Activated CD8-positive, alpha-beta T cell treated with anti-CD3 and anti-CD28 coated beads for 36 hours (primary cell): ENCODE results near the gene SRP68. TPM values are rescaled to one million over a fixed set of nuclear protein-coding genes. Genes with fewer than 3 reads are reported as not detected.

Experiments used
- ATAC-seq: fragments of 200-7000 bp; cut with Tn5 transposase; one replicate; pipeline ENCODE4 v1.10.0; 2021; ENCODE audit warnings: mild to moderate bottlenecking, moderate library complexity
- CTCF ChIA-PET: fragments of 350-600 bp; sonication (Branson Sonifier 250); formaldehyde crosslinking; loops from one replicate; lab custom pipeline; 2021; ENCODE audit warnings: antibody characterized with exemption; lab: Charles Lee
- POLR2A ChIA-PET: fragments of 350-600 bp; sonication (Branson Sonifier 250); formaldehyde crosslinking; loops from one replicate; lab custom pipeline; 2021; ENCODE audit warnings: antibody characterized with exemption; lab: Charles Lee
- DNase-seq: peaks from one replicate; pipeline ENCODE4 v3.0.0-alpha.2; 2020
- H3K27ac Mint-ChIP-seq: one replicate; pipeline ENCODE4 v1.8.0; 2021; ENCODE audit warnings: mild to moderate bottlenecking, mixed read lengths
- H3K27me3 Mint-ChIP-seq: one replicate; pipeline ENCODE4 v1.8.0; 2021; ENCODE audit warnings: mixed read lengths
- H3K36me3 Mint-ChIP-seq: one replicate; pipeline ENCODE4 v1.8.0; 2021; ENCODE audit warnings: low read depth, mixed read lengths
- H3K4me1 Mint-ChIP-seq: one replicate; pipeline ENCODE4 v1.8.0; 2021; ENCODE audit warnings: low read depth, mixed read lengths
- H3K4me3 Mint-ChIP-seq: one replicate; pipeline ENCODE4 v1.8.0; 2021; ENCODE audit warnings: mild to moderate bottlenecking, moderate library complexity, mixed read lengths
- H3K9me3 Mint-ChIP-seq: one replicate; pipeline ENCODE4 v1.8.0; 2021; ENCODE audit warnings: mixed read lengths
- intact Hi-C: fragments of 100-400 bp; cut with micrococcal nuclease; formaldehyde crosslinking; loops from one replicate; pipeline ENCODE4 v1.10.0; 2022
- total RNA-seq, 2 experiments: library from RNA; stranded (reverse); gene quantifications; one replicate each; pipeline ENCODE4 v1.2.3, GENCODE V29; 2021
- TF ChIP-seq, protein P1 (sequence below): fragments of 200-600 bp; IDR thresholded peaks from one replicate; pipeline ENCODE4 v1.8.0; 2022; ENCODE audit warnings: antibody characterized with exemption, mild to moderate bottlenecking

Gene SRP68
- total RNA-seq, 2 experiments from 2014 or later, result 132 to 135 TPM

DNA sequence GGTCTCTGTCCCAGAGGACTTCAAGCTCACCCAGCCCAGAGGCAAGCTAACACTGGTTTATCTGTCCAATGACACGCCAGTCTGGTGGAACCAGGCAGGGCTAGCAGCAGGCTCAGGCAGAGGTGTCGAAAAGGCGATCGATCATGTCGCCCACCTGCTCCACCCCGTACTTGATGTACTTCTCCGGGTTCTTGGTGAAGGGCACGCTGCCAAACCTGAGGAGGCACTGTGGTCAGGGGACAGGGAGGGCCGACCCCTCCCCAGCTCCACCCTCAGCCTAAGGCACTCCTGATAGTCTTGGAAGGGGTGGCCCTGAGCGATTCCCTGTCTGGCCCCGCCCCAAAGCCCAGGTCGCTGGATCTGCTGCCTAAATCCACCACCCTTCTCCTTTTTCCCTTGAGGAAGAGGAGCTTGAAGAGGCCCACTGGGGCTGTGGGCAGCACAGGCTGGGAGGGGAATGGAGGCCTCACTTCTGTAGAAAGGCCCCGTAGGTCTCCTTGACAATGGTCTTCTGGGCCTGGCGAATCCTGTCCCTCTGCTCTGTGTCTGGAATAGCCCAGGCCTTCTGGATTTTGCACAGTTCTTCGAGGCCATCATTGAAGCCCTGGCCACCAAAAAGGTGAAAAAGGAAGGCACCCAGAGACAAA lies 11.3 kb upstream of the SRP68 start:
- Mint-ChIP-seq H3K9me3 (no peaks in the 10 kb centered on the region), H3K36me3 (peaks cover 8% of the 10 kb centered on the region), H3K27ac (no peak overlapping the region), H3K27me3 (peaks cover 8% of the 10 kb centered on the region), H3K4me3 (no peak overlapping the region), H3K4me1 (peaks cover 12% of the 10 kb centered on the region)
- intact Hi-C loops, result no loop called here
- ChIA-PET CTCF (interaction anchor here (1.4 kb wide), 1 partner anchor 70 kb away, joined by 5 read pairs; no protein-coding TSS in a partner anchor), POLR2A (interaction anchor here (1.1 to 1.3 kb wide), 2 partner anchors 11 to 60 kb away, joined by 3 read pairs; no protein-coding TSS in a partner anchor)
- no peak for DNase-seq
- no peak for ATAC-seq
- TF ChIP-seq, protein P1, sequence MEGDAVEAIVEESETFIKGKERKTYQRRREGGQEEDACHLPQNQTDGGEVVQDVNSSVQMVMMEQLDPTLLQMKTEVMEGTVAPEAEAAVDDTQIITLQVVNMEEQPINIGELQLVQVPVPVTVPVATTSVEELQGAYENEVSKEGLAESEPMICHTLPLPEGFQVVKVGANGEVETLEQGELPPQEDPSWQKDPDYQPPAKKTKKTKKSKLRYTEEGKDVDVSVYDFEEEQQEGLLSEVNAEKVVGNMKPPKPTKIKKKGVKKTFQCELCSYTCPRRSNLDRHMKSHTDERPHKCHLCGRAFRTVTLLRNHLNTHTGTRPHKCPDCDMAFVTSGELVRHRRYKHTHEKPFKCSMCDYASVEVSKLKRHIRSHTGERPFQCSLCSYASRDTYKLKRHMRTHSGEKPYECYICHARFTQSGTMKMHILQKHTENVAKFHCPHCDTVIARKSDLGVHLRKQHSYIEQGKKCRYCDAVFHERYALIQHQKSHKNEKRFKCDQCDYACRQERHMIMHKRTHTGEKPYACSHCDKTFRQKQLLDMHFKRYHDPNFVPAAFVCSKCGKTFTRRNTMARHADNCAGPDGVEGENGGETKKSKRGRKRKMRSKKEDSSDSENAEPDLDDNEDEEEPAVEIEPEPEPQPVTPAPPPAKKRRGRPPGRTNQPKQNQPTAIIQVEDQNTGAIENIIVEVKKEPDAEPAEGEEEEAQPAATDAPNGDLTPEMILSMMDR, result no peak

DNA sequence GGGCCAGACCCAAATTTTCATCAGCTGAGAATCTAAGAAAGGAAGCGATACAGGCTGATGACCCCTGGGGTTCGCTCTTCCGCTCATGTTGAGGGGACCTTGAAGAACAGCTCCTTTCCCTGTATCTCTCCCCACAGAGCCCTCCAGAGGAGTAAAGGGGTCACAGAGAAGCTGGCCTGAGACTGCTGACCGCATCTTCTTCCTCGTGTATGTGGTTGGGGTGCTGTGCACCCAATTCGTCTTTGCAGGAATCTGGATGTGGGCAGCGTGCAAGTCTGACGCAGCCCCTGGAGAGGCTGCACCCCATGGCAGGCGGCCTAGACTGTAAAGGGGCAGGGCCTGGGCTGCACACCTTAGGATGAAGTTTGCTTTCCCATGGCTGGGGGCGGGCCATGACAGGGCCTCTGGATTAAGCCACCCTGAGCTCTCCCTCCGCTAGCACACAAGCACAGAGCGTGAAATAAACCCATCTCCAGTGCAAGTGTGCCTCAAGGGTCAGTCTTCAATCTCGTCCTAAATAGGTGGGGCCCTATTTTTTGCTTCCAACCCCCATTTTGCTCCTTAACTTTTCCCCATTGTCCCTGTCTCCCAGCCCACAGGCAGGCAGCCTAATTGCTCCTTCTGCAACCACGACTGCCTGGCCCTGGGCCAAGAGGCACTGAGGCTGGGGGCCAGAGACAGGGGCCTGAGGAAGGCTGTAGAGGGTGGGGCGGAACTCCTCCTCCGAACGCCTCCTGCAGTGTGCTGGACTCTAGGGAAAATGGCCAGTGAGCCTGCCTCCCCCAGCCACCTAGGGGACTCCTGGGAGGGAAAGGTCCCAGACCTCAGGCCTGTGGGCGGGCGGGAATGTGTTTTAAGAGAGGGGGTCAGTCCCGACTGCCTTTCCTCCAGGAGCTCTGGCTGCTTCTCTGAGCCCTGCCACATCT lies 10.3 kb upstream of the SRP68 start:
- H3K27me3 Mint-ChIP-seq, result peaks cover 14% of the 10 kb centered on the region
- peaks cover 16% of the 10 kb centered on the region for H3K4me1 Mint-ChIP-seq
- ChIA-PET POLR2A (interaction anchor here (0.5 to 1.3 kb wide), 3 partner anchors 28 to 198 kb away, joined by 3 to 4 read pairs (median 3); no protein-coding TSS in a partner anchor), CTCF (no interaction called here)
- TF ChIP-seq, protein P1, result no peak
- ATAC-seq (no peak), DNase-seq (no peak)
- no peak overlapping the region for H3K4me3 Mint-ChIP-seq
- H3K36me3 Mint-ChIP-seq, result peaks cover 5% of the 10 kb centered on the region
- H3K9me3 Mint-ChIP-seq, result no peaks in the 10 kb centered on the region
- no peak overlapping the region for H3K27ac Mint-ChIP-seq
- intact Hi-C loops, result no loop called here

DNA sequence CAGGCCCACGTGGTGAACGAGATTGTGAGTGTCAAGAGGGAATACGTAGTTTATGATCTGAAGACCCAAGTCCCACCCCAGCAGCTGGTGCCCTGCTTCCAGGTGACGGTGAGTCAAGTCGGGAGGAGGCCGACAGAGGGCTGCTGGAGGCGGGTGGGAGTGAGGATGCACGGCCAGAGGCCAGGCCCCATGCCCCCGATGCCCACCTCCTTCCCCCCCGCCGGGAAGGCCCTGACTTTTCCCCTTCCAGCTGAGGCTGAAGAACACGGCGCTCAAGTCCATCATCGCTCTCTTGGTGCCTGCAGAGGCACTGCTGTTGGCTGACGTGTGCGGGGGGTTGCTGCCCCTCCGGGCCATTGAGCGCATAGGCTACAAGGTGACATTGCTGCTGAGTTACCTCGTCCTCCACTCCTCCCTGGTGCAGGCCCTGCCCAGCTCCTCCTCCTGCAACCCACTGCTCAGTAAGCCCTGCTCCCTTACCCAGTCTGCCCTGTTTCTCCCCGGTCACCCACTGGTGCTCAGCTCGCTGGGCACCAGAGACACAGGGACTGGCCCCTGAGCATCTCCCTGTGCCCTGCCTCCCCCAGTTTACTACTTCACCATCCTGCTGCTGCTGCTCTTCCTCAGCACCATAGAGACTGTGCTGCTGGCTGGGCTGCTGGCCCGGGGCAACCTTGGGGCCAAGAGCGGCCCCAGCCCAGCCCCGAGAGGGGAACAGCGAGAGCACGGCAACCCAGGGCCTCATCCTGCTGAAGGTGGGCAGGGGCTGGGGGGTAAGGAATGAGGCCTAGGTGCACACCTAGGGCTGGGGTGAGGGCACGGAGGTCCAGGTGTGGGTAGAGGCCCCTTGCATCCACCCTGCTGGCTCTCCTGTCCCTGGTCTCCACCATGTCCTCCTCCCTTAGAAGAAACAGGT lies 9.2 kb upstream of the SRP68 start:
- CTCF ChIA-PET, result interaction anchor here (1.0 to 1.3 kb wide), 3 partner anchors 14 to 217 kb away, joined by 3 to 5 read pairs (median 3); no protein-coding TSS in a partner anchor
- intact Hi-C loops, result no loop called here
- POLR2A ChIA-PET, result interaction anchor here (1.1 to 1.6 kb wide), 3 partner anchors 8 to 28 kb away, joined by 3 to 9 read pairs (median 3); partner anchors contain the start of gene EXOC7

DNA sequence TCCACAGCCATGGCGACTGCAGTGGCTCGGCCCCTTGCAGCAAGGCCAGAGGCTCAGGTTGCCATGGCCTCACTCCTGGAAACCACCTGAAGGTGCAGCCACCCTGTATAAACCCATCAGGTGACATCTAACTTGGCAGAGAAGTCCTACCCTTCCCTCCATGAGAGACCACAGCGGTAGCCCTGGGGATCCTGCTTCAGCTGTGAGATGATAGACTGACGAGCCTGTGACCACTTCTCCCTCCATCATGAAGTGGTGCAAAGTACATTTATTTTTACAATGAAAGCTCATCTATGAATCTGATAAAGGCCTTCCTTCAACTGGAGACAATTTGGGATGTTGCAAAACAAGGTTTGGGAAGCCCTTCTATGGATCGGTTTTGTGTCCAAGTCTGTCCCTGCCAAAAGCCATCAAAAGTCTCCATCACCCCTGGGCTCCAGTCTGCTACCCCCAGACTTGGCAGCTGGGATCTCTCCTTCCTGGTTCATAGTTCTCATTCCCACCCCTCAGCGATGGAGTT lies 8.5 kb upstream of the SRP68 start:
- intact Hi-C loops, result no loop called here
- ChIA-PET POLR2A (interaction anchor here (1.1 to 1.6 kb wide), 5 partner anchors 9 to 191 kb away, joined by 3 to 9 read pairs (median 5); partner anchors contain the start of genes EXOC7 and SRP68), CTCF (interaction anchor here (0.9 to 2.0 kb wide), 6 partner anchors 15 to 218 kb away, joined by 3 to 12 read pairs (median 4); no protein-coding TSS in a partner anchor)
- Mint-ChIP-seq H3K27ac (no peak overlapping the region), H3K4me1 (peaks cover 31% of the 10 kb centered on the region), H3K36me3 (peaks cover 6% of the 10 kb centered on the region), H3K27me3 (peaks cover 30% of the 10 kb centered on the region), H3K9me3 (no peaks in the 10 kb centered on the region), H3K4me3 (no peak overlapping the region)
- DNase-seq (no peak), ATAC-seq (no peak)
- TF ChIP-seq, protein P1, result no peak

More for the DNA sequence above, 9.2 kb upstream of the SRP68 start:
- DNase-seq (no peak), ATAC-seq (no peak)
- Mint-ChIP-seq H3K36me3 (peaks cover 6% of the 10 kb centered on the region), H3K4me1 (peaks cover 25% of the 10 kb centered on the region), H3K9me3 (no peaks in the 10 kb centered on the region), H3K4me3 (no peak overlapping the region), H3K27ac (no peak overlapping the region), H3K27me3 (peaks cover 24% of the 10 kb centered on the region)
- TF ChIP-seq, protein P1, result no peak
